SK-N-SH (cell line): ENCODE results near the gene C8A.

Experiments used
- CHD2 ChIP-seq: fragments of 150-350 bp; IDR thresholded peaks from 2 replicates; pipeline ENCODE4 v1.6.1; 2018; ENCODE audit warnings: low read length; ENCODE audit not compliant: partially characterized antibody
- EP300 ChIP-seq, 2 experiments: IDR thresholded peaks; 2 replicates each; pipeline versions ENCODE4 v1.4.0 to v1.6.1; 2012; ENCODE audit warnings: borderline replicate concordance in 1 of 2, low read depth in 1 of 2, low read length in 1 of 2
- GABPA ChIP-seq: IDR thresholded peaks from 2 replicates; pipeline ENCODE4 v1.4.0; 2012; ENCODE audit warnings: low read depth, mild to moderate bottlenecking
- NFIC ChIP-seq: IDR thresholded peaks from 2 replicates; pipeline ENCODE4 v1.4.0; 2012; ENCODE audit warnings: borderline replicate concordance
- POLR2AphosphoS5 ChIP-seq: IDR thresholded peaks from 2 replicates; pipeline ENCODE4 v1.6.1; 2012; ENCODE audit warnings: low read depth, low read length
- RCOR1 ChIP-seq: fragments of 150-350 bp; IDR thresholded peaks from 2 replicates; pipeline ENCODE4 v1.6.1; 2017; ENCODE audit warnings: antibody characterized with exemption, low read length
- RFX5 ChIP-seq: IDR thresholded peaks from 2 replicates; pipeline ENCODE4 v1.6.1; 2012; ENCODE audit warnings: mild to moderate bottlenecking, improper control_type of control experiment, low read length
- TCF12 ChIP-seq: IDR thresholded peaks from 2 replicates; pipeline ENCODE4 v1.4.0; 2012
- TEAD4 ChIP-seq: IDR thresholded peaks from 2 replicates; pipeline ENCODE4 v1.4.0; 2012; ENCODE audit warnings: mild to moderate bottlenecking, borderline replicate concordance; ENCODE audit not compliant: insufficient read depth
- TF ChIP-seq, protein P1 (sequence below): fragments of 200-600 bp; sonication (generic); IDR thresholded peaks from 2 replicates; pipeline ENCODE4 v1.6.1; 2017; ENCODE audit warnings: antibody characterized with exemption, mild to moderate bottlenecking, moderate library complexity
- TF ChIP-seq, protein P2 (sequence below): IDR thresholded peaks from 2 replicates; pipeline ENCODE4 v1.4.0; 2012; ENCODE audit warnings: low read depth
- TF ChIP-seq, protein P3 (sequence below): IDR thresholded peaks from 2 replicates; pipeline ENCODE4 v1.4.0; 2012; ENCODE audit warnings: low read depth, borderline replicate concordance

DNA sequence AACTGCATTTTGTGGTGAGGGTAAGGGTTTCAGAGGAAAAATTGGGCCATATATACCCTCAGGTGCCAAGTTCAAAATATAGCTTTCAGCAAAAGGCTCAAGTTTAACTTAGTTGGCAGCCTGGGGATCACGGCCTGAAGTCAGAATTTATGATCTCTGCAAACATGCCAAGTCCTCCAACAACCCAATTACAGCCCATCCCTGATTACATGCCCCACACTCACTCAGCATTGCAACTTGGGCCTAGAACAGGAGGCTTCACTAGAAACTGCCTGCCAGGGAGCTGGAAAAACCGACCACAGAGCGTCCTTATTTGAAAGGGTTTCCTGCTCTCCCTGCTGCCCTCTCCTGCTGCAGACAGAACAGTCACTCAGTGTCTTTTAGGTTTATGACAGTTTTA, 47.8 kb upstream of the C8A start:
- TF ChIP-seq, protein P1, sequence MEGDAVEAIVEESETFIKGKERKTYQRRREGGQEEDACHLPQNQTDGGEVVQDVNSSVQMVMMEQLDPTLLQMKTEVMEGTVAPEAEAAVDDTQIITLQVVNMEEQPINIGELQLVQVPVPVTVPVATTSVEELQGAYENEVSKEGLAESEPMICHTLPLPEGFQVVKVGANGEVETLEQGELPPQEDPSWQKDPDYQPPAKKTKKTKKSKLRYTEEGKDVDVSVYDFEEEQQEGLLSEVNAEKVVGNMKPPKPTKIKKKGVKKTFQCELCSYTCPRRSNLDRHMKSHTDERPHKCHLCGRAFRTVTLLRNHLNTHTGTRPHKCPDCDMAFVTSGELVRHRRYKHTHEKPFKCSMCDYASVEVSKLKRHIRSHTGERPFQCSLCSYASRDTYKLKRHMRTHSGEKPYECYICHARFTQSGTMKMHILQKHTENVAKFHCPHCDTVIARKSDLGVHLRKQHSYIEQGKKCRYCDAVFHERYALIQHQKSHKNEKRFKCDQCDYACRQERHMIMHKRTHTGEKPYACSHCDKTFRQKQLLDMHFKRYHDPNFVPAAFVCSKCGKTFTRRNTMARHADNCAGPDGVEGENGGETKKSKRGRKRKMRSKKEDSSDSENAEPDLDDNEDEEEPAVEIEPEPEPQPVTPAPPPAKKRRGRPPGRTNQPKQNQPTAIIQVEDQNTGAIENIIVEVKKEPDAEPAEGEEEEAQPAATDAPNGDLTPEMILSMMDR: no peak
- TF ChIP-seq RCOR1 (no peak), GABPA (no peak), CHD2 (no peak), TEAD4 (no peak), RFX5 (no peak), POLR2AphosphoS5 (no peak), NFIC (no peak), TCF12 (no peak), EP300 (IDR thresholded peaks at IDR 0.05; ENCODE audit: borderline replicate concordance in 1 of 2, low read depth in 1 of 2, low read length in 1 of 2) (no peak)
- TF ChIP-seq, protein P2, sequence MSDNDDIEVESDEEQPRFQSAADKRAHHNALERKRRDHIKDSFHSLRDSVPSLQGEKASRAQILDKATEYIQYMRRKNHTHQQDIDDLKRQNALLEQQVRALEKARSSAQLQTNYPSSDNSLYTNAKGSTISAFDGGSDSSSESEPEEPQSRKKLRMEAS: no peak
- TF ChIP-seq, protein P3, sequence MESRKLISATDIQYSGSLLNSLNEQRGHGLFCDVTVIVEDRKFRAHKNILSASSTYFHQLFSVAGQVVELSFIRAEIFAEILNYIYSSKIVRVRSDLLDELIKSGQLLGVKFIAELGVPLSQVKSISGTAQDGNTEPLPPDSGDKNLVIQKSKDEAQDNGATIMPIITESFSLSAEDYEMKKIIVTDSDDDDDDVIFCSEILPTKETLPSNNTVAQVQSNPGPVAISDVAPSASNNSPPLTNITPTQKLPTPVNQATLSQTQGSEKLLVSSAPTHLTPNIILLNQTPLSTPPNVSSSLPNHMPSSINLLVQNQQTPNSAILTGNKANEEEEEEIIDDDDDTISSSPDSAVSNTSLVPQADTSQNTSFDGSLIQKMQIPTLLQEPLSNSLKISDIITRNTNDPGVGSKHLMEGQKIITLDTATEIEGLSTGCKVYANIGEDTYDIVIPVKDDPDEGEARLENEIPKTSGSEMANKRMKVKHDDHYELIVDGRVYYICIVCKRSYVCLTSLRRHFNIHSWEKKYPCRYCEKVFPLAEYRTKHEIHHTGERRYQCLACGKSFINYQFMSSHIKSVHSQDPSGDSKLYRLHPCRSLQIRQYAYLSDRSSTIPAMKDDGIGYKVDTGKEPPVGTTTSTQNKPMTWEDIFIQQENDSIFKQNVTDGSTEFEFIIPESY: no peak
